ENCODE results near the gene TP53. TPM values are rescaled to one million over a fixed set of nuclear protein-coding genes. Genes with fewer than 3 reads are reported as not detected.

TP53 gene
- total and polyA plus RNA-seq, 7 donors: 14.0 to 45.3 (median 16.2) TPM

DNA sequence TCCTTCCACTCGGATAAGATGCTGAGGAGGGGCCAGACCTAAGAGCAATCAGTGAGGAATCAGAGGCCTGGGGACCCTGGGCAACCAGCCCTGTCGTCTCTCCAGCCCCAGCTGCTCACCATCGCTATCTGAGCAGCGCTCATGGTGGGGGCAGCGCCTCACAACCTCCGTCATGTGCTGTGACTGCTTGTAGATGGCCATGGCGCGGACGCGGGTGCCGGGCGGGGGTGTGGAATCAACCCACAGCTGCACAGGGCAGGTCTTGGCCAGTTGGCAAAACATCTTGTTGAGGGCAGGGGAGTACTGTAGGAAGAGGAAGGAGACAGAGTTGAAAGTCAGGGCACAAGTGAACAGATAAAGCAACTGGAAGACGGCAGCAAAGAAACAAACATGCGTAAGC lies 12.4 kb downstream of the TP53 start:
- Histone ChIP-seq H3K4me3 (no peak overlapping the region), H3K4me1 (no peaks in the 10 kb centered on the region), H3K27ac (no peak overlapping the region), H3K9me3 (peaks cover 0 to 5% (median 0%) of the 10 kb centered on the region in 4 donors), H3K27me3 (no peaks in the 10 kb centered on the region), H3K36me3 (peaks cover 28 to 61% (median 39%) of the 10 kb centered on the region in 4 donors)
- intact Hi-C loops (cut with DNase I): no loop called here
- no peak for DNase-seq
- TF ChIP-seq, protein P1, sequence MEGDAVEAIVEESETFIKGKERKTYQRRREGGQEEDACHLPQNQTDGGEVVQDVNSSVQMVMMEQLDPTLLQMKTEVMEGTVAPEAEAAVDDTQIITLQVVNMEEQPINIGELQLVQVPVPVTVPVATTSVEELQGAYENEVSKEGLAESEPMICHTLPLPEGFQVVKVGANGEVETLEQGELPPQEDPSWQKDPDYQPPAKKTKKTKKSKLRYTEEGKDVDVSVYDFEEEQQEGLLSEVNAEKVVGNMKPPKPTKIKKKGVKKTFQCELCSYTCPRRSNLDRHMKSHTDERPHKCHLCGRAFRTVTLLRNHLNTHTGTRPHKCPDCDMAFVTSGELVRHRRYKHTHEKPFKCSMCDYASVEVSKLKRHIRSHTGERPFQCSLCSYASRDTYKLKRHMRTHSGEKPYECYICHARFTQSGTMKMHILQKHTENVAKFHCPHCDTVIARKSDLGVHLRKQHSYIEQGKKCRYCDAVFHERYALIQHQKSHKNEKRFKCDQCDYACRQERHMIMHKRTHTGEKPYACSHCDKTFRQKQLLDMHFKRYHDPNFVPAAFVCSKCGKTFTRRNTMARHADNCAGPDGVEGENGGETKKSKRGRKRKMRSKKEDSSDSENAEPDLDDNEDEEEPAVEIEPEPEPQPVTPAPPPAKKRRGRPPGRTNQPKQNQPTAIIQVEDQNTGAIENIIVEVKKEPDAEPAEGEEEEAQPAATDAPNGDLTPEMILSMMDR (IDR thresholded peaks at IDR 0.05): no peak
- TF ChIP-seq POLR2A (IDR thresholded peaks at IDR 0.05): no peak
- no peak for TF ChIP-seq POLR2AphosphoS5 (IDR thresholded peaks at IDR 0.05)
- no peak for TF ChIP-seq EP300 (IDR thresholded peaks at IDR 0.05)
- 91 to 96% methylated on average over 14 of the region's 14 CpGs for WGBS, 2 donors

DNA sequence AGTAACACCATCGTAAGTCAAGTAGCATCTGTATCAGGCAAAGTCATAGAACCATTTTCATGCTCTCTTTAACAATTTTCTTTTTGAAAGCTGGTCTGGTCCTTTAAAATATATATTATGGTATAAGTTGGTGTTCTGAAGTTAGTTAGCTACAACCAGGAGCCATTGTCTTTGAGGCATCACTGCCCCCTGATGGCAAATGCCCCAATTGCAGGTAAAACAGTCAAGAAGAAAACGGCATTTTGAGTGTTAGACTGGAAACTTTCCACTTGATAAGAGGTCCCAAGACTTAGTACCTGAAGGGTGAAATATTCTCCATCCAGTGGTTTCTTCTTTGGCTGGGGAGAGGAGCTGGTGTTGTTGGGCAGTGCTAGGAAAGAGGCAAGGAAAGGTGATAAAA lies 14.1 kb downstream of the TP53 start:
- H3K27ac ChIP-seq: no peak overlapping the region
- H3K36me3 ChIP-seq: peaks cover 28 to 78% (median 44%) of the 10 kb centered on the region in 4 donors
- H3K4me1 ChIP-seq: no peaks in the 10 kb centered on the region
- WGBS, 2 donors: 94% methylated on average over 2 of the region's 2 CpGs
- TF ChIP-seq POLR2A (IDR thresholded peaks at IDR 0.05) (no peak), EP300 (IDR thresholded peaks at IDR 0.05) (no peak), POLR2AphosphoS5 (IDR thresholded peaks at IDR 0.05) (no peak)
- TF ChIP-seq, protein P1 (IDR thresholded peaks at IDR 0.05): peak in 1 of 4 experiments; percentile 17
- H3K27me3 ChIP-seq: no peaks in the 10 kb centered on the region
- DNase-seq: no peak
- intact Hi-C loops (cut with DNase I): no loop called here
- H3K4me3 ChIP-seq: no peak overlapping the region
- peaks cover 0 to 5% (median 0%) of the 10 kb centered on the region in 4 donors for H3K9me3 ChIP-seq

DNA sequence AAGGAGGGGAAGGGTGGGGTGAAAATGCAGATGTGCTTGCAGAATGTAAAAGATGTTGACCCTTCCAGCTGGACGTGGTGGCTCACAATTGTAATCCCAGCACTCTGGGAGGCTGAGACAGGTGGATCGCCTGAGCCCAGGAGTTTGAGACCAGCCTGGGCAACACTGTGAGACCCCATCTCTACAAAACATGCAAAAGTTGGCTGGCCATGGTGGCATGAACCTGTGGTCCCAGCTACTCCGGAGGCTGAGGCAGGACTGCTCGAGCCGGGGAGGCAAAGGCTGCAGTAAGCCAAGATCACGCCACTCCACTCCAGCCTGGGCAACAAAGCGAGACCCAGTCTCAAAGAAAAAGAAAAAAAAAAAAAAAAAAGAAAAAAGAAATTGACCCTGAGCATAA lies 18.8 kb downstream of the TP53 start:
- Histone ChIP-seq H3K4me3 (no peak overlapping the region), H3K36me3 (peaks cover 12 to 77% (median 26%) of the 10 kb centered on the region in 4 donors), H3K27me3 (no peaks in the 10 kb centered on the region), H3K4me1 (no peaks in the 10 kb centered on the region), H3K9me3 (peaks cover 0 to 2% (median 0%) of the 10 kb centered on the region in 4 donors), H3K27ac (no peak overlapping the region)
- no peak for DNase-seq
- 93 to 96% methylated on average over 7 of the region's 7 CpGs for WGBS, 2 donors
- intact Hi-C loops (cut with DNase I): no loop called here
- TF ChIP-seq, protein P1 (IDR thresholded peaks at IDR 0.05): no peak
- TF ChIP-seq POLR2A (IDR thresholded peaks at IDR 0.05) (no peak), POLR2AphosphoS5 (IDR thresholded peaks at IDR 0.05) (no peak), EP300 (IDR thresholded peaks at IDR 0.05) (no peak)

DNA sequence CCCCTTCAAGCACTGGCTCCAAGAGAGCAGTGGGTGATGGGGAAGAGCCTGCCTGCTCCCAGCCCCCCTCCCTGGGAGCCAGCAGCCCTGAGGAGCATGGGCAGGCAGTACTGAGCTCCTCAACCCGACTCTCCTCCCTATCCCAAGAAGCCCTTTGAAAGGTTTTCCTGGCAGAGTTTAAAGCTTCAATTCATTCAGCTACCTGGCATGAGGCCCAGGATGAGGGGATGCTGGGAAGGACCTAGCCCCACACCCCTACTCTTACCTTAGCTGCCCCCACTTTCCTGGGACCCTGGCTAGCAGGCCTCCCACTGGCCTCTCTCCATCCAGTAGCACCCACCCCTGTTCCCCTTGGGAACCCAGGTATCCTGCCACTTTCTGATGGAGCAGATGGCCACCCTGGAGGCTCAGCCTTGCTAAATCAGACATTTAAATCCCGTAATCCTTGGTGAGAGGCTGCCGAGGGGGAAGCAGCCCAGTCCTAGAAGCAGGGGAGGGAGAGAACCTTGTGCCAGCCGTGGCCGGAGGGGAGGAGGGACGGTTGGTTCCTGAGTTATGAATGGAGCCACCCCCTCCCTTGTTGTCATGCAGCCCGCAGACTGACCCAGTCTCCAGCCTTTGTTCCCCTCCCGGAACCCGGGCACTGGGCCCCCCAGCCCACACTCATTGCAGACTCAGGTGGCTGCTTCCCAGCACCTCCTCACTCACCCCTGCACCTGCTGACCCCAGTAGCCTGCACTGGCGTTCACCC lies 19.5 kb downstream of the TP53 start:
- H3K4me3 ChIP-seq: no peak overlapping the region
- peaks cover 8 to 71% (median 22%) of the 10 kb centered on the region in 4 donors for H3K36me3 ChIP-seq
- 79 to 81% methylated on average over 10 of the region's 10 CpGs for WGBS, 2 donors
- H3K9me3 ChIP-seq: no peaks in the 10 kb centered on the region
- no peak overlapping the region for H3K27ac ChIP-seq
- no peaks in the 10 kb centered on the region for H3K4me1 ChIP-seq
- intact Hi-C loops (cut with DNase I): no loop called here
- DNase-seq: no peak
- H3K27me3 ChIP-seq: no peaks in the 10 kb centered on the region
- TF ChIP-seq POLR2AphosphoS5 (IDR thresholded peaks at IDR 0.05) (no peak), POLR2A (IDR thresholded peaks at IDR 0.05) (no peak), EP300 (IDR thresholded peaks at IDR 0.05) (no peak)
- TF ChIP-seq, protein P1 (IDR thresholded peaks at IDR 0.05): no peak

All from sigmoid colon (tissue), 7 donors.